Spinal cord (tissue), 10 donors: ENCODE data around the gene SLC1A6. TPM values are rescaled to one million over a fixed set of nuclear protein-coding genes. Genes with fewer than 3 reads are reported as not detected.

Experiments used
- DNase-seq, 6 donors: peaks; one replicate each; pipeline versions ENCODE4 v3.0.0 to v3.0.0-alpha.2; 2013 to 2015; ENCODE audit warnings: low spot score in 6 of 6, low read depth in 4 of 6
- H3K27ac ChIP-seq: one replicate; pipeline ENCODE4 v1.5.1; 2013; ENCODE audit warnings: low read depth, low read length, control low read depth
- H3K27me3 ChIP-seq: one replicate; pipeline ENCODE4 v1.6.1; 2013; ENCODE audit warnings: low read length; ENCODE audit not compliant: control insufficient read depth, insufficient read depth
- H3K36me3 ChIP-seq: one replicate; pipeline ENCODE4 v1.6.1; 2013; ENCODE audit warnings: low read length; ENCODE audit not compliant: control insufficient read depth, insufficient read depth
- H3K4me1 ChIP-seq: one replicate; pipeline ENCODE4 v1.6.1; 2013; ENCODE audit warnings: low read length; ENCODE audit not compliant: control insufficient read depth, insufficient read depth
- H3K4me3 ChIP-seq: one replicate; pipeline ENCODE4 v1.5.1; 2013; ENCODE audit warnings: low read depth, low read length, control low read depth
- H3K9me3 ChIP-seq: one replicate; pipeline ENCODE4 v1.6.1; 2013; ENCODE audit warnings: low read length; ENCODE audit not compliant: control insufficient read depth, insufficient read depth
- WGBS: methylation state at CpG from one replicate; pipeline ENCODE4 v1.1.5; 2013; ENCODE audit warnings: missing lambda C conversion rate; ENCODE audit not compliant: insufficient coverage; 5-methylcytosine and 5-hydroxymethylcytosine counted together
- polyA plus RNA-seq, 2 donors: library from polyadenylated mRNA; unstranded; fragments of 120-200 nt; gene quantifications; one replicate each; pipeline ENCODE4 v1.2.1, GENCODE V29; 2013; ENCODE audit not compliant: insufficient read length in 2 of 2
- total RNA-seq, 2 donors: library from RNA; depleted of rRNA in 1 of 2; stranded (reverse); fragments of 120-200 nt in 1 of 2; fragments of >200 nt in 1 of 2; gene quantifications; one replicate each; pipeline versions ENCODE4 v1.2.3 to v1.2.4, GENCODE V29; 2013 to 2014
- donor health status: healthy.

Gene SLC1A6
- total and polyA plus RNA-seq, 4 donors, result 9.6 to 64.6 (median 42.3) TPM

DNA sequence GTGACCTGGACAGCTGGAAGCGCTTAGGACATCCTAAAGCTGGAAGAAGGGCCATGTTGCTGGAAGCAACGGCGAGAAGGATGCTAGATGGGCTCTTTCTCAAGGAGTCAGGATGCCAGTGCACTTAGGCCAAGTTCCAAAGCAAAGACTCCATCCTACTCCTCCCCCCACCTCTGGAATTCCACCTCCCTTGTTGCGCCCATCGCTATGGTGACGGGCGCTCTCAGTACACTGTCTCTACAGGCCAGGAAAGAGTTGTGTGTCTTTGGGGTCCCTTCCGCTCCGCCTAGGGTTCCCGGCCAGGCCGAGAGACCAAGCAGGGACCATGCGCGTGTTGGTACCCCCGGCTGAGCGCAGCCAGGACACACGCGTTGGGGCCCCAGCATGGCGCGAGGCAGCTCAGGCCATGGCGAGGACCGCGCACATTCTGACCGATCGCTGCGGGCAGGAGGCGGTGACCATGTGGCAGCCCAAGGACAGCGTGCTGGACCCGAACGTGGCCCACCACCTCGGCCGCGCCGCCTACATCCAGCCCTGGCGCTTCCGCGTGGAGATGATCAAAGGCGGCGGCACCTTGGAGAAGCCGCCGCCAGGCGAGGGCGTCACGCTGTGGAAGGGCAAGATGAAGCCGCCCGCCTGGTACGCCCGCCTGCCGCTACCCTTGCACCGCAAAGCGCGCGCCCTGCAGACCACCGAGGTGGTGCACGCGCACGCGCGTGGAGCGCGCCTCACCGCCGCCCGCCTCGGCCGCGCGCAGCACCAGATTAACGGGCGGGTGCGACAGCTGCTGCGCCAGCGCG lies 31.0 kb upstream of the SLC1A6 start:
- Histone ChIP-seq H3K27me3 (peaks cover 10% of the 10 kb centered on the region), H3K4me1 (peaks cover 7% of the 10 kb centered on the region), H3K9me3 (no peaks in the 10 kb centered on the region), H3K27ac (no peak overlapping the region), H3K4me3 (peak overlapping the region; percentile 18), H3K36me3 (no peaks in the 10 kb centered on the region)
- peak in 3 of 6 donors; percentile 9 to 81 (median 60) for DNase-seq
- 1% methylated on average over 72 of the region's 73 CpGs for WGBS

DNA sequence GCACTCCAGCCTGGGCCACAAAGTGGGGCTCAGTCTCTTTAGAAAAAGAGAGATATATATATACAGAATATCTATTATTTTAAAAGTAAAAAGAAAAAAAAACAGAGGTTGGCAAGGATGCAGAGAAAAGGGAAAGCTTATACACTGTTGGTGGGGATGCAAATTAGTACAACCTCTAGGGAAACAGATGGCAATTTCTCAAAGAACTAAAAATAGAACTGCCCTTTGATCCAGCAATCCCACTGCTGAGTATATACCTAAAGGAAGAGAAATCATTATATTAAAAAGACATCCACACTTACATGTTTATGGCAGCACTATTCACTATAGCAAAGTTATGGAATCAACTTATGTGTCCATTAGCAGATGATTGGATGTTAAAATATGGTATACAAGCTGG lies 28.6 kb upstream of the SLC1A6 start:
- H3K36me3 ChIP-seq, result no peaks in the 10 kb centered on the region
- H3K27me3 ChIP-seq, result peaks cover 2% of the 10 kb centered on the region
- H3K9me3 ChIP-seq, result no peaks in the 10 kb centered on the region
- no peak for DNase-seq
- no peak overlapping the region for H3K27ac ChIP-seq
- H3K4me1 ChIP-seq, result peaks cover 7% of the 10 kb centered on the region
- H3K4me3 ChIP-seq, result no peak overlapping the region

- no peak for DNase-seq
- no peaks in the 10 kb centered on the region for H3K4me1 ChIP-seq
- no peaks in the 10 kb centered on the region for H3K9me3 ChIP-seq
- WGBS, result 50% methylated on average over 1 of the region's 1 CpG
- no peak overlapping the region for H3K4me3 ChIP-seq
- H3K27ac ChIP-seq, result no peak overlapping the region
- peaks cover 7% of the 10 kb centered on the region for H3K27me3 ChIP-seq
- no peaks in the 10 kb centered on the region for H3K36me3 ChIP-seq
These were observed 18.3 kb upstream of the SLC1A6 start for GRCh38 chr19:14997981-14998380.

DNA sequence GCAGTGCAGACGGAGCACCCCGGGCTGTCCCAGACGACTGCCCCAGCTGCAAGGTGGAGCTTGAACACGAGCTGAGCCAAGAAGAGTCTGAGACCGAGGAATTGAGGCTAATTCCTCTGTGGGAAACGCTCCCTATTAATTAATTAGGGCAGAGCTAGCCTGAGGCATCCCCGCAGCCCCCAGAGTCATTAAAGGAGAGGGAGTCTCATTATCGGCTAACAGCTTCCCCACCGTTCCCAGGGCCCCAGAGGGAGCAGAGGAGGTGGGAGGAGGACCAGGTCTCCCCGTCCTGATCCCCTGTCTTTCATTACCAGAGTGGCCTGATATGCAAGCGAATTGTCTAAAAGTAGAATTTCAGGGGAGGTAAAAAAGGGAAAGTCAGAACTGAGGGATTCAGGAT lies 13.1 kb upstream of the SLC1A6 start:
- 21% methylated on average over 7 of the region's 11 CpGs for WGBS
- Histone ChIP-seq H3K27ac (no peak overlapping the region), H3K9me3 (no peaks in the 10 kb centered on the region), H3K27me3 (peaks cover 3% of the 10 kb centered on the region), H3K4me3 (no peak overlapping the region), H3K36me3 (no peaks in the 10 kb centered on the region), H3K4me1 (peaks cover 3% of the 10 kb centered on the region)
- peak in 1 of 6 donors; percentile 70 for DNase-seq

DNA sequence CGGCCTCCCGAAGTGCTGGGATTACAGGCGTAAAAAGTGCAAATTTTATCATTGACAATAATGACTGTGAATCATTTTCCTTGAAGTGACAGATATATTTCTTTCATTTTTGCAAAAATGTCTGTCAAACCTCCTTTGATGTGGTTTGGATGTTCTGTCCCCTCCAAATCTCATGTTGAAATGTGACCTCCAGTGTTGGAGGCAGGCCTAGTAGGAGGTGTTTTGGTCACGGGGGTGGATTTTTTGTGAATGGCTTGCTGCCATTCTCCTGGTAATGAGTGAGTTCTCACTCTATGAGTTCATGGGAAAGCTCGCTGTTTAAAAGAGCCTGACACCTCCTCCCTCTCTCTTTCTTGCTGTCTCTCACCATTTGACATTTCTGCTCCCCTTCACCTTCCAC lies 5.5 kb upstream of the SLC1A6 start:
- no peak for DNase-seq
- H3K27ac ChIP-seq, result no peak overlapping the region
- H3K4me1 ChIP-seq, result peaks cover 4% of the 10 kb centered on the region
- no peaks in the 10 kb centered on the region for H3K36me3 ChIP-seq
- peaks cover 4% of the 10 kb centered on the region for H3K27me3 ChIP-seq
- 0% methylated on average over 1 of the region's 5 CpGs for WGBS
- H3K9me3 ChIP-seq, result no peaks in the 10 kb centered on the region
- no peak overlapping the region for H3K4me3 ChIP-seq

DNA sequence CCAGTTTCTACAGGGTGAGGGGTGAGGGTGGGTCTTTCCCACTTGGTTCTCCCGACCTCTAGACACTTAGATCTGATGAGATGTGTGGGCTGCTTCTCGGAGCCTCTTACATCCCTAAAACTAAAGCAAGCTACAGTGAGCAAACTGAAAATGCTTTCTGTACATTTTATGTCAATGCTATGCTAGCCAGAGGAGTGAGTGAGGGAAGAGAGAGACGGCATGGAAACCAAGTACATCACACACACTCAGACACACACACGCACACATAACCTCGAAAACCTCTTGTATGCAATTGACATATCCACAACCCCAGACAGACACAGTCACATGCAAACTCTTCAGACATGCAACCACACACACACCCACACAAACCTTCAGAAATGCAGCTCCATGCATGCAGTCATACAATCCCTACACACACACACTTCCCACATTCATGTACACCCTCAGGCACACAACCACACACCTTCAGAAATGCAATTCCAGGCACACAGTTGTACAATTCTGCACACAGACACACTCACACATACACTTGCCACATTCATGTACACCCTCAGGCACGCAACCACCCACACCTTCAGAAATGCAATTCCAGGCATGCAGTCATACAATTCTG lies 1.4 kb downstream of the SLC1A6 start:
- Histone ChIP-seq H3K9me3 (no peaks in the 10 kb centered on the region), H3K4me3 (no peak overlapping the region), H3K27ac (no peak overlapping the region), H3K4me1 (peaks cover 9% of the 10 kb centered on the region), H3K27me3 (peaks cover 9% of the 10 kb centered on the region), H3K36me3 (no peaks in the 10 kb centered on the region)
- WGBS, result 86% methylated on average over 2 of the region's 6 CpGs
- DNase-seq, result peak in 3 of 6 donors; percentile 7 to 57 (median 16)

DNA sequence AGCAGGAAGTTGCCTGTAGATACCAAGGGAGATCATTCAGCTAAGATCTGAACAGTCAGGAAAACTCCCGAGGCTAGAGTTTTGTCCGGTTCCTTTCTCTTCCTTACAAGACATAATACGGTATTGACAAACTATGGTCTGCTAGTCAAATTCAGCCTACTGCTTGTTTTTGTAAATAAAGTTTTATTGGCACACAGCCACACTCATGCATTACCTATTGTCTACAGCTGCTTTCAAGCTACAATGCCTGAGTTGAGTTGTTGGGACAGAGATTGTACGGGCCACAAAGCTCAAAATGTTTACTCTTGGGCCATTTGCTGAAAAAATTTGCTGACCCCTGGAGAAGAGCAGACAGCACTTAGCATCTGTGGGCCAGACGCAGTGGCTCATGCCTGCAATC lies 2.5 kb downstream of the SLC1A6 start:
- 60% methylated on average over 4 of the region's 5 CpGs for WGBS
- Histone ChIP-seq H3K27me3 (peaks cover 9% of the 10 kb centered on the region), H3K4me3 (no peak overlapping the region), H3K4me1 (peaks cover 12% of the 10 kb centered on the region), H3K36me3 (peaks cover 6% of the 10 kb centered on the region), H3K27ac (no peak overlapping the region), H3K9me3 (no peaks in the 10 kb centered on the region)
- no peak for DNase-seq

DNA sequence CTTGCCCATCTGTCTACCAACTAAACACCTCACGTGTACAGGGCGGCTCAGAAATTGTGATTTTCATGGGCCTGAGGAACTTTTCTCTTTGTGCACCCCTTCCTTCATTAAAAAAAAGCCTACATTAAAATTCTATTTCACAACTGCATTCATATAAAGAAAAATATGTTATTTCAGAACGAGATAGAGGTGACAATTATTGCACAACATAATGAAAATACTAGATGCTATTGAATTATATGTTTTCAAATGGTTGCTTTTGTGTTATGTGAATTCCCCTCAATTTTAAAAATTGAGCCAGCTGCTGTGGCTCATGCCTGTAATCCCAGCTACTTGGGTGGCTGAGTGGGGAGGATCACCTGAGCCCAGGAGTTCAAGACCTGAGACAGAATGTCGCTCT lies 5.2 kb downstream of the SLC1A6 start:
- WGBS, result 80% methylated on average over 1 of the region's 4 CpGs
- H3K36me3 ChIP-seq, result peaks cover 23% of the 10 kb centered on the region
- peaks cover 5% of the 10 kb centered on the region for H3K4me1 ChIP-seq
- DNase-seq, result no peak
- peaks cover 5% of the 10 kb centered on the region for H3K27me3 ChIP-seq
- H3K9me3 ChIP-seq, result no peaks in the 10 kb centered on the region
- H3K27ac ChIP-seq, result no peak overlapping the region
- no peak overlapping the region for H3K4me3 ChIP-seq

GRCh38 chr19:14972676-14973075 lies 7.0 kb downstream of the SLC1A6 start:
- Histone ChIP-seq H3K4me1 (peaks cover 3% of the 10 kb centered on the region), H3K36me3 (peaks cover 36% of the 10 kb centered on the region), H3K9me3 (no peaks in the 10 kb centered on the region), H3K27ac (no peak overlapping the region), H3K4me3 (no peak overlapping the region), H3K27me3 (no peaks in the 10 kb centered on the region)
- WGBS, result 66% methylated on average over 27 of the region's 27 CpGs
- DNase-seq, result peak in 2 of 6 donors; percentile 22 to 52

- 90% methylated on average over 7 of the region's 7 CpGs for WGBS
- Histone ChIP-seq H3K4me1 (peaks cover 3% of the 10 kb centered on the region), H3K4me3 (no peak overlapping the region)
These were observed 8.2 kb downstream of the SLC1A6 start for GRCh38 chr19:14971474-14971873.

More at GRCh38 chr19:14971474-14971873, 8.2 kb downstream of the SLC1A6 start:
- H3K9me3 ChIP-seq, result no peaks in the 10 kb centered on the region
- H3K27me3 ChIP-seq, result no peaks in the 10 kb centered on the region
- no peak for DNase-seq
- peaks cover 36% of the 10 kb centered on the region for H3K36me3 ChIP-seq
- H3K27ac ChIP-seq, result no peak overlapping the region
